Ishikawa (cell line): Measurements from ENCODE around the gene LAYN.

Source experiments
- YY1 ChIP-seq: IDR thresholded peaks from 2 replicates; pipeline ENCODE4 v1.6.1; 2012; ENCODE audit warnings: low read depth
- ZBTB7A ChIP-seq: IDR thresholded peaks from 2 replicates; pipeline ENCODE4 v1.6.1; 2012; ENCODE audit warnings: low read depth

GRCh38 chr11:111518668-111519067 lies 21.9 kb upstream of the LAYN start:
- no peak for TF ChIP-seq YY1
- no peak for TF ChIP-seq ZBTB7A
